ENCODE results near the gene CPB2. TPM values are rescaled to one million over a fixed set of nuclear protein-coding genes. Genes with fewer than 3 reads are reported as not detected.

CPB2 gene
- total and polyA plus RNA-seq, 2 of the 8 experiments (the other 6 are each of a cell fraction or from before 2014, with no cell fraction given): not detected

GRCh38 chr13:46094478-46094877, 10.4 kb downstream of the CPB2 start:
- Histone ChIP-seq H3K27me3 (replicated peaks in 1 of 4; ENCODE audit: control insufficient read depth in 3 of 4, extremely low read depth in 1 of 4, insufficient read depth in 3 of 4, low read length in 3 of 4) (peaks cover 0 to 1% (median 0%) of the 10 kb centered on the region in 4 experiments; a peak in 1 of 7 replicates), H3K9me3 (ENCODE audit: insufficient read depth in 2 of 2, low read depth in 1 of 2, low read length in 1 of 2) (no peaks in the 10 kb centered on the region), H3K27ac (ENCODE audit: low read depth, low read length) (no peak overlapping the region), H2BK12ac (ENCODE audit: low read depth, low read length) (no peak overlapping the region), H2AK5ac (ENCODE audit: low read depth, low read length) (no peak overlapping the region), H3K4me3 (ENCODE audit: extremely low read depth in 1 of 4, insufficient read depth in 2 of 4, low read depth in 3 of 4, low read length in 4 of 4) (no peak overlapping the region), H4K5ac (ENCODE audit: insufficient read length, low read depth, low read length) (no peak overlapping the region), H3K56ac (replicated peaks; ENCODE audit: insufficient read length, low read depth, low read length) (no peak overlapping the region), H3K79me2 (ENCODE audit: control insufficient read depth in 1 of 2, insufficient read depth in 2 of 2, low read length in 2 of 2) (no peaks in the 10 kb centered on the region), H2BK20ac (ENCODE audit: low read length) (no peak overlapping the region), H4K8ac (ENCODE audit: extremely low read depth, insufficient read depth, low read length) (no peak overlapping the region), H3K9ac (replicated peaks in 1 of 4; ENCODE audit: extremely low read depth in 1 of 4, low read depth in 3 of 4, low read length in 3 of 4) (no peak overlapping the region), H3K14ac (ENCODE audit: insufficient read length) (no peak overlapping the region), H3K23ac (ENCODE audit: insufficient read length) (no peak overlapping the region), H3K4me1 (replicated peaks in 1 of 4; ENCODE audit: control insufficient read depth in 3 of 4, insufficient read depth in 4 of 4, low read length in 3 of 4) (no peaks in the 10 kb centered on the region), H4K20me1 (replicated peaks in 1 of 2; ENCODE audit: control insufficient read depth in 1 of 2, insufficient read depth in 2 of 2, low read length in 2 of 2) (no peaks in the 10 kb centered on the region), H2BK5ac (ENCODE audit: low read depth, low read length) (no peak overlapping the region), H3K4me2 (ENCODE audit: insufficient read depth in 1 of 2, low read depth in 2 of 2, low read length in 2 of 2) (no peak overlapping the region), H3K4ac (replicated peaks; ENCODE audit: insufficient read length, low read depth, low read length) (no peak overlapping the region), H2BK15ac (ENCODE audit: low read length) (no peak overlapping the region), H3K36me3 (ENCODE audit: control insufficient read depth in 2 of 4, insufficient read depth in 4 of 4, low read length in 3 of 4) (no peaks in the 10 kb centered on the region), H2AFZ (ENCODE audit: low read length) (no peak overlapping the region), H3K18ac (ENCODE audit: extremely low read depth, low read length) (no peak overlapping the region), H4K91ac (replicated peaks; ENCODE audit: insufficient read length, low read length) (no peak overlapping the region), H3K79me1 (ENCODE audit: low read depth, low read length) (no peaks in the 10 kb centered on the region), H3K23me2 (ENCODE audit: low read depth, low read length) (no peaks in the 10 kb centered on the region), H2BK120ac (replicated peaks; ENCODE audit: low read depth, low read length) (no peak overlapping the region)
- WGBS, 2 experiments (ENCODE audit: extremely low coverage in 1 of 2, insufficient coverage in 1 of 2, insufficient read length in 1 of 2, insufficient replicate concordance in 2 of 2, low coverage in 1 of 2, low lambda C conversion rate in 2 of 2, missing lambda C conversion rate in 1 of 2): 93% methylated on average over 3 of the region's 3 CpGs; no CpG with 5 or more reads in 1 of the 2 experiments
- no peak for FAIRE-seq
- ChIA-PET CTCF (ENCODE audit: partially characterized antibody) (interaction anchor here (0.7 to 1.8 kb wide), 3 partner anchors 8 to 32 kb away, joined by 3 to 6 read pairs (median 3); no protein-coding TSS in a partner anchor), POLR2A (ENCODE audit: partially characterized antibody) (no interaction called here)
- DNase-seq (ENCODE audit: low read depth in 1 of 2, low spot score in 2 of 2): no peak
- TF ChIP-seq CBX5 (IDR thresholded peaks at IDR 0.05; ENCODE audit: low read depth, low read length) (no peak), TAF7 (optimal IDR thresholded peaks at IDR 0.05; ENCODE audit: borderline replicate concordance, low read depth, low read length) (no peak), RFX5 (IDR thresholded peaks at IDR 0.05; ENCODE audit: borderline replicate concordance, low read depth, low read length) (no peak), SP2 (IDR thresholded peaks at IDR 0.05; ENCODE audit: low read length) (no peak), HDAC6 (IDR thresholded peaks at IDR 0.05; ENCODE audit: low read depth, low read length) (no peak), HDAC2 (IDR thresholded peaks at IDR 0.05; ENCODE audit: borderline replicate concordance in 1 of 2, low read depth in 2 of 2, low read length in 2 of 2) (no peak), KDM4A (IDR thresholded peaks at IDR 0.05; ENCODE audit: low read depth, low read length, severe bottlenecking) (no peak), TAF1 (IDR thresholded peaks at IDR 0.05; ENCODE audit: low read depth, low read length) (no peak), BACH1 (IDR thresholded peaks at IDR 0.05; ENCODE audit: low read length) (no peak), BRCA1 (IDR thresholded peaks at IDR 0.05; ENCODE audit: low read depth, low read length) (no peak), GABPA (IDR thresholded peaks at IDR 0.05; ENCODE audit: borderline replicate concordance, insufficient read depth, low read length) (no peak), CTCF (IDR thresholded peaks at IDR 0.05; ENCODE audit: control extremely low read depth in 1 of 3, insufficient read depth in 1 of 3, low read depth in 1 of 3, low read length in 3 of 3) (no peak)

Measured in H1 (cell line).